GM12878 (cell line): Measurements from ENCODE around the gene MAGI1. TPM values are rescaled to one million over a fixed set of nuclear protein-coding genes. Genes with fewer than 3 reads are reported as not detected.
"Not testable (repeated sequence)": the region's sequence is repeated elsewhere in the genome, so short reads cannot be mapped to it uniquely, and the experiment has no call there.

ENCODE experiments used
- ATAC-seq: fragments of 200-7000 bp; cut with Tn5 transposase; 3 replicates; pipeline ENCODE4 v1.9.1; 2020; ENCODE audit warnings: mild to moderate bottlenecking, moderate library complexity
- BruUV-seq: library from RNA; stranded (reverse); fragments of 400-500 nt; replicated peaks from 2 replicates; lab custom pipeline; 2021; lab: Mats Ljungman, UMichigan
- CTCF ChIA-PET: fragments of 300-600 bp; sonication (Branson Sonifier 250); formaldehyde crosslinking; extraction: SDS; loops from one replicate; lab custom pipeline; 2021; ENCODE audit warnings: inconsistent platforms; lab: Yijun Ruan, JAX
- POLR2A ChIA-PET: fragments of 350-600 bp; formaldehyde crosslinking; extraction: SDS; loops from one replicate; lab custom pipeline; 2021; ENCODE audit warnings: inconsistent platforms; lab: Charles Lee
- RAD21 ChIA-PET: fragments of 300-600 bp; sonication (Branson Sonifier 250); formaldehyde crosslinking; loops from one replicate; lab custom pipeline; 2023; ENCODE audit warnings: antibody characterized with exemption; ENCODE audit not compliant: unreplicated experiment; lab: Charles Lee
- SMC1A ChIA-PET: fragments of 300-600 bp; sonication (Branson Sonifier 250); formaldehyde crosslinking; loops from one replicate; lab custom pipeline; 2023; ENCODE audit not compliant: unreplicated experiment, uncharacterized antibody; lab: Charles Lee
- DNase-seq: peaks from one replicate; pipeline ENCODE4 v3.0.0-alpha.2; 2011; ENCODE audit warnings: low read depth, low spot score
- FAIRE-seq: peaks from 3 replicates; lab custom pipeline; 2011; peaks lifted over from hg19 to GRCh38; lab: Jason Lieb, UNC
- H2AFZ ChIP-seq: 2 replicates; pipeline ENCODE4 v1.6.0; 2011; ENCODE audit warnings: low read depth, low read length, control low read depth; ENCODE audit not compliant: control insufficient read depth
- H3K27ac ChIP-seq: 2 replicates; pipeline ENCODE4 v1.5.1; 2011; ENCODE audit warnings: control low read depth; ENCODE audit not compliant: control insufficient read depth, insufficient read depth
- H3K27me3 ChIP-seq, 2 experiments: replicated peaks in 1 of 2; 2 replicates each; pipeline versions ENCODE4 v1.6.0 to v1.6.1; 2011; ENCODE audit warnings: low read length in 1 of 2; ENCODE audit not compliant: control insufficient read depth in 2 of 2, insufficient read depth in 2 of 2
- H3K36me3 ChIP-seq, 2 experiments: 2 replicates each; pipeline ENCODE4 v1.5.1; 2011; ENCODE audit warnings: low read length in 1 of 2; ENCODE audit not compliant: control insufficient read depth in 2 of 2, insufficient read depth in 2 of 2
- H3K4me1 ChIP-seq: 2 replicates; pipeline ENCODE4 v1.6.1; 2011; ENCODE audit warnings: mild to moderate bottlenecking, low read length, moderate library complexity, mixed read lengths; ENCODE audit not compliant: control insufficient read depth, insufficient read depth
- H3K4me2 ChIP-seq: 2 replicates; pipeline ENCODE4 v1.6.0; 2011; ENCODE audit warnings: control low read depth; ENCODE audit not compliant: control insufficient read depth, insufficient read depth
- H3K4me3 ChIP-seq: fragments of 200-600 bp; sonication (generic); 2 replicates; pipeline ENCODE4 v1.5.1; 2016
- H3K79me2 ChIP-seq: 2 replicates; pipeline ENCODE4 v1.6.0; 2011; ENCODE audit warnings: low read length; ENCODE audit not compliant: control insufficient read depth, insufficient read depth
- H3K9ac ChIP-seq: 2 replicates; pipeline ENCODE4 v1.8.0; 2011; ENCODE audit warnings: low read length, control low read depth, mixed read lengths; ENCODE audit not compliant: control insufficient read depth, insufficient read depth
- H3K9me3 ChIP-seq: replicated peaks from 3 replicates; pipeline ENCODE4 v1.5.1; 2011; ENCODE audit warnings: mild to moderate bottlenecking, low read length; ENCODE audit not compliant: control insufficient read depth, insufficient read depth
- H4K20me1 ChIP-seq: 2 replicates; pipeline ENCODE4 v1.6.0; 2011; ENCODE audit not compliant: control insufficient read depth, insufficient read depth
- CHD4 ChIP-seq: fragments of 200-600 bp; sonication (generic); IDR thresholded peaks from 2 replicates; pipeline ENCODE4 v1.6.1; 2016; ENCODE audit warnings: mild to moderate bottlenecking
- CREM ChIP-seq: IDR thresholded peaks from 2 replicates; pipeline ENCODE4 v1.6.1; 2014; ENCODE audit warnings: antibody characterized with exemption, low read depth
- ESRRA ChIP-seq: IDR thresholded peaks from 2 replicates; pipeline ENCODE4 v1.6.1; 2012; ENCODE audit warnings: mild to moderate bottlenecking, low read length, improper control_type of control experiment
- LARP7 ChIP-seq: fragments of 450-650 bp; IDR thresholded peaks from 2 replicates; pipeline ENCODE4 v1.6.1; 2017; ENCODE audit warnings: mild to moderate bottlenecking
- NR2F1 ChIP-seq: fragments of 450-650 bp; conservative IDR thresholded peaks from 2 replicates; pipeline ENCODE4 v1.6.1; 2017; ENCODE audit warnings: mild to moderate bottlenecking
- NRF1 ChIP-seq: conservative IDR thresholded peaks from 2 replicates; pipeline ENCODE4 v1.6.1; 2011; ENCODE audit warnings: mild to moderate bottlenecking, low read depth, low read length, improper control_type of control experiment
- POLR2AphosphoS2 ChIP-seq: IDR thresholded peaks from 2 replicates; pipeline ENCODE4 v1.6.1; 2011; ENCODE audit warnings: low read depth, mild to moderate bottlenecking, low read length, improper control_type of control experiment, moderate library complexity
- TCF3 ChIP-seq: IDR thresholded peaks from 2 replicates; pipeline ENCODE4 v1.6.1; 2012; ENCODE audit warnings: low read depth, mild to moderate bottlenecking, low read length, borderline replicate concordance; ENCODE audit not compliant: insufficient read depth
- WGBS: methylation state at CpG from one replicate; pipeline ENCODE4 v1.1.6; 2016; ENCODE audit warnings: low lambda C conversion rate; ENCODE audit not compliant: insufficient replicate concordance, insufficient coverage; ENCODE audit errors: missing lambda C conversion rate; 5-methylcytosine and 5-hydroxymethylcytosine counted together
- in situ Hi-C: fragments of 300-500 bp; cut with MboI; formaldehyde crosslinking; loops from 9 replicates; pipeline ENCODE4 v1.14.3; 2018; ENCODE audit warnings: mixed read lengths
- intact Hi-C: fragments of 100-400 bp; cut with micrococcal nuclease; formaldehyde crosslinking; loops from one replicate; pipeline ENCODE4 v1.14.2; 2022; ENCODE audit not compliant: unreplicated experiment
- polyA plus RNA-seq, 11 experiments: library from polyadenylated mRNA; depleted of rRNA in 4 of 11; unstranded in 6 of 11; stranded (reverse) in 5 of 11; fragments of >200 nt; fragmentation: Nextera tagmentation in 4 of 11; fragmentation: Illumina TruSeq in 1 of 11; extraction: Ambion mirVana in 4 of 11; extraction: Trizol in 1 of 11; gene quantifications; 1 replicate in 1 of 11; 2 replicates in 10 of 11; pipeline versions ENCODE4 v1.2.1 to v1.2.3, GENCODE V29; 2011 to 2016; ENCODE audit warnings: inconsistent platforms in 2 of 11, missing spikeins in 2 of 11, low read depth in 1 of 11
- total RNA-seq, 4 experiments: library from RNA; depleted of rRNA in 3 of 4; stranded (reverse); fragments of >200 nt in 3 of 4; fragmentation: Illumina TruSeq in 1 of 4; extraction: Trizol in 1 of 4; gene quantifications; 2 replicates each; pipeline versions ENCODE4 v1.2.1 to v1.2.3, GENCODE V29; 2013 to 2021
- TF ChIP-seq, protein P1 (sequence below): IDR thresholded peaks from 2 replicates; pipeline ENCODE4 v1.6.1; 2012; ENCODE audit warnings: improper control_type of control experiment, low read depth, low read length; ENCODE audit not compliant: insufficient replicate concordance

MAGI1 gene
- total and polyA plus RNA-seq, 10 of the 15 experiments (the other 5 are each of a cell fraction or from before 2014, with no cell fraction given): 0.02 to 3.3 (median 0.29) TPM; not detected in 1

DNA sequence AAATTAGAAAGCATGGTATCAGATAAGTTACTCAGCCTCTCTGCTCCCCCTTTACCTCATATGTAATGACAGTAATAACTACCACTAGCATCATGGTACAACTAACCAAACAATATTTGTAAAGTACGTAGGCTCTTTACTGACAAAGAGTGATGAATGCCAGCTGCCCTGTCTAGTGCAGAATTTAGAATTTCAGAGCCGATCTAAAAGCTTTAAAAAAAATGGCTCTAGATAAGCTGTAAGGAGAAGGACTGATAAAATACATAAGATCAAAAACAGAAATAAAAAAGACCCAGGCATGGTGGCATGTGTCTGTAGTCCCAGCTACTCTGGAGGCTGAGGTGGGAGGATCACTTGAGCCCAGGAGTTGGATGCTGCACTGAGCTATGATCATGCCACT, 424.1 kb downstream of the MAGI1 start:
- ATAC-seq: no peak
- CTCF ChIA-PET: interaction anchor here (1.2 kb wide), 1 partner anchor 19 kb away, joined by 3 read pairs; no protein-coding TSS in a partner anchor

DNA sequence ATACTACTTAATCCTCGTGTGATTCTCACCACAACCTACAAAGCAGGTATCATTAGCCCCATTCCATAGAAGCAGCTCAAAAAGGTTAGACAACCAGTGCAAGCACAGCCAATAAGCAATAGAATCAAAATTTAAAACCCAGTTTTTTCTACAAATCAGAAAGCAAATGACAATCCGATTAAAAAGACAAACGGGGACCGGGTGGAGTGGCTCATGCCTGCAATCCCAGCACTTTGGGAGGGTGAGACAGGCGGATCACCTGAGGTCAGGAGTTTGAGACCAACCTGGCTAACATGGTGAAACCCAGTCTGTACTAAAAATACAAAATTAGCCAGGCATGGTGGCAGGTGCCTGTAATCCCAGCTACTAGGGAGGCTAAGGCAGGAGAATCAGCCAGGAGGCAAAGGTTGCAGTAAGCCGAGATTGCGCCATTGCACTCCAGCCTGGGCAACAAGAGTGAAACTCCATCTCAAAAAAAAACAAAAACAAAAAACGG, 430.7 kb downstream of the MAGI1 start:
- RAD21 ChIA-PET, SMC1A ChIA-PET, intact Hi-C loops, DNase-seq, H3K27ac ChIP-seq, FAIRE-seq, H3K9me3 ChIP-seq, CTCF ChIA-PET, H3K9ac ChIP-seq, H3K27me3 ChIP-seq, H3K79me2 ChIP-seq, H3K4me1 ChIP-seq, H3K4me2 ChIP-seq, ATAC-seq, in situ Hi-C loops, H3K4me3 ChIP-seq, POLR2A ChIA-PET, H4K20me1 ChIP-seq, BruUV-seq, H2AFZ ChIP-seq, H3K36me3 ChIP-seq: not testable (repeated sequence)
- 36% methylated on average over 8 of the region's 8 CpGs for WGBS

More for the DNA sequence above, 424.1 kb downstream of the MAGI1 start:
- H3K36me3 ChIP-seq: no peaks in the 10 kb centered on the region
- FAIRE-seq (no peak), DNase-seq (no peak)
- TF ChIP-seq POLR2AphosphoS2 (no peak), CHD4 (no peak), NR2F1 (no peak), LARP7 (no peak), TCF3 (no peak), ESRRA (no peak), NRF1 (no peak), CREM (no peak)
- TF ChIP-seq, protein P1, sequence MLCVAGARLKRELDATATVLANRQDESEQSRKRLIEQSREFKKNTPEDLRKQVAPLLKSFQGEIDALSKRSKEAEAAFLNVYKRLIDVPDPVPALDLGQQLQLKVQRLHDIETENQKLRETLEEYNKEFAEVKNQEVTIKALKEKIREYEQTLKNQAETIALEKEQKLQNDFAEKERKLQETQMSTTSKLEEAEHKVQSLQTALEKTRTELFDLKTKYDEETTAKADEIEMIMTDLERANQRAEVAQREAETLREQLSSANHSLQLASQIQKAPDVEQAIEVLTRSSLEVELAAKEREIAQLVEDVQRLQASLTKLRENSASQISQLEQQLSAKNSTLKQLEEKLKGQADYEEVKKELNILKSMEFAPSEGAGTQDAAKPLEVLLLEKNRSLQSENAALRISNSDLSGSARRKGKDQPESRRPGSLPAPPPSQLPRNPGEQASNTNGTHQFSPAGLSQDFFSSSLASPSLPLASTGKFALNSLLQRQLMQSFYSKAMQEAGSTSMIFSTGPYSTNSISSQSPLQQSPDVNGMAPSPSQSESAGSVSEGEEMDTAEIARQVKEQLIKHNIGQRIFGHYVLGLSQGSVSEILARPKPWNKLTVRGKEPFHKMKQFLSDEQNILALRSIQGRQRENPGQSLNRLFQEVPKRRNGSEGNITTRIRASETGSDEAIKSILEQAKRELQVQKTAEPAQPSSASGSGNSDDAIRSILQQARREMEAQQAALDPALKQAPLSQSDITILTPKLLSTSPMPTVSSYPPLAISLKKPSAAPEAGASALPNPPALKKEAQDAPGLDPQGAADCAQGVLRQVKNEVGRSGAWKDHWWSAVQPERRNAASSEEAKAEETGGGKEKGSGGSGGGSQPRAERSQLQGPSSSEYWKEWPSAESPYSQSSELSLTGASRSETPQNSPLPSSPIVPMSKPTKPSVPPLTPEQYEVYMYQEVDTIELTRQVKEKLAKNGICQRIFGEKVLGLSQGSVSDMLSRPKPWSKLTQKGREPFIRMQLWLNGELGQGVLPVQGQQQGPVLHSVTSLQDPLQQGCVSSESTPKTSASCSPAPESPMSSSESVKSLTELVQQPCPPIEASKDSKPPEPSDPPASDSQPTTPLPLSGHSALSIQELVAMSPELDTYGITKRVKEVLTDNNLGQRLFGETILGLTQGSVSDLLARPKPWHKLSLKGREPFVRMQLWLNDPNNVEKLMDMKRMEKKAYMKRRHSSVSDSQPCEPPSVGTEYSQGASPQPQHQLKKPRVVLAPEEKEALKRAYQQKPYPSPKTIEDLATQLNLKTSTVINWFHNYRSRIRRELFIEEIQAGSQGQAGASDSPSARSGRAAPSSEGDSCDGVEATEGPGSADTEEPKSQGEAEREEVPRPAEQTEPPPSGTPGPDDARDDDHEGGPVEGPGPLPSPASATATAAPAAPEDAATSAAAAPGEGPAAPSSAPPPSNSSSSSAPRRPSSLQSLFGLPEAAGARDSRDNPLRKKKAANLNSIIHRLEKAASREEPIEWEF: no peak
- ChIA-PET SMC1A (interaction anchor here (0.6 kb wide), 1 partner anchor 13 kb away, joined by 3 read pairs; no protein-coding TSS in a partner anchor), POLR2A (interaction anchor here (0.5 kb wide), 1 partner anchor 30 kb away, joined by 6 read pairs; no protein-coding TSS in a partner anchor), RAD21 (no interaction called here)
- H3K4me2 ChIP-seq: no peak overlapping the region
- in situ Hi-C loops: no loop called here
- intact Hi-C loops: no loop called here
- no peak overlapping the region for H3K27ac ChIP-seq
- no peaks in the 10 kb centered on the region for H3K27me3 ChIP-seq
- H2AFZ ChIP-seq: no peak overlapping the region
- no peaks in the 10 kb centered on the region for H3K79me2 ChIP-seq
- H4K20me1 ChIP-seq: no peaks in the 10 kb centered on the region
- no peak overlapping the region for H3K9ac ChIP-seq
- no peaks in the 10 kb centered on the region for H3K9me3 ChIP-seq
- 33% methylated on average over 2 of the region's 2 CpGs for WGBS
- no peaks in the 10 kb centered on the region for H3K4me1 ChIP-seq
- BruUV-seq: no TSS peak
- no peak overlapping the region for H3K4me3 ChIP-seq
